HG03457 (cell line): Measurements from ENCODE around the gene PRDM16.

Experiments used
- ATAC-seq: cut with Tn5 transposase; IDR thresholded peaks from one replicate; pipeline ENCODE4 v1.9.1; 2021; ENCODE audit warnings: moderate number of reproducible peaks; ENCODE audit not compliant: unreplicated experiment

PRDM16 gene

GRCh38 chr1:3360646-3361257, 291.7 kb downstream of the PRDM16 start:
- ATAC-seq: no peak

GRCh38 chr1:3363023-3363422, 294.0 kb downstream of the PRDM16 start:
- no peak for ATAC-seq

GRCh38 chr1:3363756-3364155, 294.8 kb downstream of the PRDM16 start:
- no peak for ATAC-seq

- ATAC-seq: no peak
Observed at GRCh38 chr1:3364551-3364950, 295.5 kb downstream of the PRDM16 start.

- no peak for ATAC-seq
Observed at GRCh38 chr1:3364983-3365382, 296.0 kb downstream of the PRDM16 start.

GRCh38 chr1:3365523-3366125, 296.6 kb downstream of the PRDM16 start:
- ATAC-seq: no peak

- no peak for ATAC-seq
Observed at GRCh38 chr1:3366126-3367051, 297.4 kb downstream of the PRDM16 start.

- ATAC-seq: no peak
Observed at GRCh38 chr1:3367376-3367775, 298.4 kb downstream of the PRDM16 start.

- no peak for ATAC-seq
Observed at GRCh38 chr1:3368059-3368458, 299.1 kb downstream of the PRDM16 start.

- no peak for ATAC-seq
Observed at GRCh38 chr1:3368711-3369445, 299.9 kb downstream of the PRDM16 start.

GRCh38 chr1:3369446-3370076, 300.6 kb downstream of the PRDM16 start:
- no peak for ATAC-seq

GRCh38 chr1:3370856-3371703, 302.1 kb downstream of the PRDM16 start:
- no peak for ATAC-seq

- no peak for ATAC-seq
Observed at GRCh38 chr1:3372317-3372716, 303.3 kb downstream of the PRDM16 start.

- no peak for ATAC-seq
Observed at GRCh38 chr1:3373175-3373574, 304.2 kb downstream of the PRDM16 start.

- ATAC-seq: no peak
Observed at GRCh38 chr1:3373700-3374405, 304.9 kb downstream of the PRDM16 start.

GRCh38 chr1:3375245-3375644, 306.2 kb downstream of the PRDM16 start:
- ATAC-seq: no peak

GRCh38 chr1:3377166-3377565, 308.2 kb downstream of the PRDM16 start:
- no peak for ATAC-seq

- no peak for ATAC-seq
Observed at GRCh38 chr1:3377604-3378279, 308.7 kb downstream of the PRDM16 start.
